Stimulated activated CD4-positive, alpha-beta T cell treated with anti-CD3 and anti-CD28 coated beads, Interleukin-1b, Interleukin-23, amount 100 ng/mL, for 4 hours (primary cell): ENCODE measurements around the gene ACBD6.
"Not testable (repeated sequence)": the region's sequence is repeated elsewhere in the genome, so short reads cannot be mapped to it uniquely, and the experiment has no call there.

Experiments used
- DNase-seq, 2 donors: peaks; one replicate each; pipeline ENCODE4 v3.0.0-alpha.2; 2020; ENCODE audit warnings: low read depth in 2 of 2

ACBD6 gene

DNA sequence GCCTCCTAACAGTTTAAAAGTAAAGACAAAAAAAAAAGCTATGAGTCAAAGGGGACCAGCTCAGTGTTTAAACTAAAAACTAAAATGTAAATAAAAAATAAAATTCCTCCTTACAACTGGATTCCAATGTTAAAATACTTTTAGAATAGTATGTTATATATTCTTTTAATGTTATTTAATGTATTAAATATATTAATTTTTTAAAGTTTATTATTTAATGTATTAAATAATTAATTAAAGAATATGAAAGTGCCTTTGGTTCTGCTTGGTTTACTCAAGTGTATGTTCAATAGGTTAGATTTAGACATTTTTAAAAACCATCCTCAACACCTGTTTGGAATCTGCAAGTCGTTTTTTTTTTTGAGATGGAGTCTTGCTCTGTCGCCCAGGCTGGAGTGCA lies 13.1 kb downstream of the ACBD6 start:
- DNase-seq = no peak

DNA sequence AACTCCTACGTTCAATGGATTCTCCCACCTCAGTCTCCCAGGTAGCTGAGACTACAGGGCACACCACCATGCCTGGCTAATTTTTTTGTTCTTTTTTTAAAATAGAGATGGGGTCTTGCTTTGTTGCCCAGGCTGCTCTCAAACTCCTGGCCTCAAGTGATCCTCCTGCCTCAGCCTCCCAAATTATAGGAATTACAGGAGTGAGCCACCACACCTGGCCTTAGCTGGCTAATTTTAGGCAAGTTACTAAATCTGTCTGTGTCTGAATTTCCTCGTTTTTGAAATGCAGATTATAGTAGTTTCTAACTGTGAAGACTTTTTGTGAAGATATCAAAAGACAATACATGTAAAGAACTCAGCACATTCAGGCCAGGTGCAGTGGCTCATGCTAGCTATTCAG lies 13.7 kb downstream of the ACBD6 start:
- no peak for DNase-seq

DNA sequence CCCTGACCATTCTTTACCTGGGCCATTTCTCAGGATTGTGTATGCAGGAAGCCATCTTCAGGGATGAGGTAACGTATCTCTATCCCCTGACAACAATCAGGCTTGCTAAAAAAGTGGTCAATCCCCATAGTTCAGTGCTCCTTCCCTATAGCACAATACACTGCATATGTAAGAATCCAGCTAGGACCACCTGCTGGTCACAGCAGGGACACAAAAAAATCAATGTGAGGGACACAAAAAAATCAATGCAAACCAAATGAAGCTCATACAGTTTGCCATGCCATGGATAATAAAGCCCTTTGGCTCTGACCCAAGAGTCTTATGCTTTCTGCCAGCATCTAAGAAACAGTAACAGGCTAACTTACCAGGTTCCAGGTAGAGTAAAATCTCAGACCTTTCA lies 16.3 kb downstream of the ACBD6 start:
- no peak for DNase-seq

DNA sequence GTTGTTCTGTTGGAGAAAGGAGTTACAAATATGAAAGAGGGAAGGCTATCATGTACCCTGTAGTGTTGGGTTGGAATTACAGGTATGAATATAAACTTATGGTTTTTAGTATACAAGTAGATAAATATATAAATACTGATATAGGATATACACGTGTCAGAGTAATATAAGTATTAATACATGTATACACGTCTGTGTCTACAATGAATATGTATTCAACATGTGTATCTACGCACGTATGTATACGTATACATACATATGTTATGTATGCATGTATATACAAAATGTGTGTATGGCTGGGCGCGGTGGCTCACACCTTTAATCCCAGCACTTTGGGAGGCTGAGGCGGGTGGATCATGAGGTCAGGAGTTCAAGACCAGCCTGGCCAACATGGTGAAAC lies 17.9 kb downstream of the ACBD6 start:
- no peak for DNase-seq

DNA sequence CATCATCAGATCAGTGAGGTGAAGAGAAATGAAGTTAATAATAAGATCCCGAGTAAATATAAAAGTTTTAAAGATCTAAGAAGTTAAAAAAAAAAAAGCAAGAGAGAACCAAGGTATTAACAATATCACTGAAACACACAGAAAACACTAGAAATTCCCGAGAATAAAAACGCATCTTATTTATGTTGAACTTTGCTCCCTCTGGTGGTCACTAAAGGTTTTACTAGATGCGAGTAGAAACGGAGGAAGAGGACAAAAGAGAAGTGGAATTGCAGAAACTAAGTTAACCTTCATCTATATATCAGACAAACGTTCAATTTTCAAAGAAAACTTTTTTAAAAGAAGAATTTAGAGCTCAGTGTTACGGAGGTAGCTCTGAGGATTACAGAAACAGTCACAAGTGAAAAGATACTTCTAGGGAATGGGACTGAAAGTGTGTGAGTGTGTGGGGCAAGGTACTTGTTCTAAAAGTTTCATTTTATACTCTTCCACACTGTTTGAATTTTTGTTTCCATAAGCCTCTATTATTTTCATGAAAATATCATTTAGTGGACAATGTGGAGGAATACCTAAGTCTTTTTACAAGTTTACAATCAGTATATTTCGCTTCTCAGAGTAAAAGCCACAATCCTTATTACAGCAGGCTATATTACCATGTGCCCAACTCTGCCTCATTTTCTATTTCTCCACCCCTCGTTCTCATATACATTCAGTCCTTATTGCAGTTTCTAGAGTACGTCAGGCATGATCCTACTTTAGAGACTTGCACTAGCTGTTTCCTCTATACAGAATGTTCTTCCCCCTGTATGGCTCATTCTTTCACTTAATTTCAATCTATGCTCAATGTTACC lies 19.7 kb downstream of the ACBD6 start:
- DNase-seq = peak in 1 of 2 donors; percentile 13

DNA sequence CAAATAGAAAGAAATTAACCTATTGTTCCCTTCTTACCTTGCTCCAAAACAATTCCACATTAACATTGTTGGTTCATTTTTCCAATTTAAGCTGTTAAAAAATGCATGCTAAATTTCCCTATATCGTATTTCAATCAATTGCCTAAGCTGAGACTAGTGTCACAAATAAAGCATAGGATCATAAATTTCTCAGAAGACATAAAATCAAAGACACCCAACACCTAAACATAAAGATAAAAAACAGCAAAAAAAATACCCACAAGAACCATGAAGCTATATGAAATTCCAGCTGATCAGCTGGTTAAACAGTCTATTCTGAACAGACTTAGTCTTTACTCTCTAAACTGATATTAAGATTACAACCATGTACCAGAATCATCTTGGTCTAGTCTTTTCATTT lies 32.3 kb downstream of the ACBD6 start:
- no peak for DNase-seq

DNA sequence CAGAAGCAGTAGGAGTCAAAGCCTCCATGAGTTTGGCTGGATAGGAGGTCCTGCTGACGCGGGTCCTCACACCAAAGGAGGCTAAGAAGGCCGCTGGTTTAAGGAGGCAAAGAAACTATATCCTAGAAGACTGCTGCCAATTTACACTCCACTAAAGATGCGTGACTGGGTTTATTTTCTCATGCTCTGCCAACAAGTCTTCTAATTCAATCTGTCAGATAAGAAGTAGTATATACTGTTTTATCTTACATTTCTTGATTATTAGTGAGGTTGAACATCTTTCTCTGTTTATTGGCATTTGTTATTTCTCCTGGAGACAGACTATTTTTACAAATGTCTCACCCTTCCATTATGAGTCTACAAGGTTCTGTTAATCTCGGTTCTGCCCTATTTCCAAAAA lies 34.1 kb downstream of the ACBD6 start:
- no peak for DNase-seq

DNA sequence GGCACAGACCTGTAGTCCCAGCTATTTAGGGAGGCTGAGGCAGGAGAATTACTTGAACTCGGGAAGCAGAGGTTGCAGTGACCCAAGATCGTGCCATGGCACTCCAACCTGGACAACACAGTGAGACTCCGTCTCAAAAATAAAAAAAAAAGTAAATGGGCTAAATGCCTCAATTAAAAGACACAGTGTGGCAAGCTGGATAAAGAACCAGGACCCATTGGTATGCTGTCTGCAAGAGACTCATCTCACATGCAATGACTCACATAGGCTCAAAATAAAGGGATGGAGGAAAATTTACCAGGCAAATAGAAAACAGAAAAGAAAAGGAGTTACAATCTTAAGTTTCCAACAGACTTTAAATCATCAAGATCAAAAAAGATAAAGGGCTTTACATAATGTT lies 40.3 kb downstream of the ACBD6 start:
- DNase-seq = no peak

DNA sequence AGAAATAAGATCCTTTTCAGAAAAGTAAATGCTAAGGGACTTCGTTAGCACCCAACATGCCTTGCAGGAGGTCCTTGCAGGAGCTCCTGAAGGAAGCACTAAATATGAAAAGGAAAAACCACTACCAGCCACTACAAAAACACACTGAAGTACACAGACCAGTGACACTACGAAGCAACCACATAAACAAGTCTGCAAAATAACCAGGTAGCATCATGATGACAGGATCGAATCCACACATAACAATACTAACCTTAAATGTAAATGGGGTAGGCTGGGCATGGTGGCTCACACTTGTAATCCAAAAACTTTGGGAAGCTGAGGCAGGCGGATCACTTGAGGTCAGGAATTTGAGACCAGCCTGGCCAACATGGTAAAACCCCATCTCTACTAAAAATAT lies 40.7 kb downstream of the ACBD6 start:
- DNase-seq = not testable (repeated sequence)

DNA sequence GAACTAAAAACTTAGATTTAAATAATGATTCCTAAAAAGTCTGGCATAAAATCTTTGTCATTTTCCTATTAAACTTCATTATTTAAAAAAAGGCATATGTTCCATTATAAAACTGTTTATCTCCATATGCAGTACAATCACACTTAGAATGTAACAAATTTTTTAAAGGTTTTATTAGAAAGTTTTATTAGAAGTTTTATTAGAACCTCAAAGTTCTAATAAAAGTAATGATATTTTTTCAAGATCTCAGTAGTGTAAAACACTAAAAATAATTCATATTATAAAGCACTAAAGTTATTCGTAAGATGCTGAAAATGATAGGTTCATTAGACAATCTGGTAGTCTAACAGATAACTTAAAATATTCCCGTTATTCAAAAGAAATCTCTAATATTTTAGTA lies 43.6 kb downstream of the ACBD6 start:
- no peak for DNase-seq

DNA sequence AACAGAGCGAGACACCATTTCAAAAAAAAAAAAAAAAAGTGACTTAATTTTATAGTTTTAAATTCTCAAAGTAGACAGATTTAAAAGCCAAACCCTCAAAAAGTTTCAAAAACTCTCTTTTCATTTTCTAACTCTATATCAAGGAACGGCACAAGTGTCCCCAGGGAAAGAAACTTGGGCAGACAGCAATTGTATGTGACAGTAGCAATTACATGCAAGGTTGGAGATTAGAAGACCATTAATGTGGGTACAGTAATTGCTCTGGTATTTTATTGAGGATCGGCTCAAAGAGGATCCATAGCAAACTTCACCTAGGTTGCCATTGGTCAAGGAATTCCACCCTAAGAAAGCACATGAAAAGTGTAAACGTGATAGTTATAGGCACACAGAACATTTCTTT lies 46.2 kb downstream of the ACBD6 start:
- no peak for DNase-seq

DNA sequence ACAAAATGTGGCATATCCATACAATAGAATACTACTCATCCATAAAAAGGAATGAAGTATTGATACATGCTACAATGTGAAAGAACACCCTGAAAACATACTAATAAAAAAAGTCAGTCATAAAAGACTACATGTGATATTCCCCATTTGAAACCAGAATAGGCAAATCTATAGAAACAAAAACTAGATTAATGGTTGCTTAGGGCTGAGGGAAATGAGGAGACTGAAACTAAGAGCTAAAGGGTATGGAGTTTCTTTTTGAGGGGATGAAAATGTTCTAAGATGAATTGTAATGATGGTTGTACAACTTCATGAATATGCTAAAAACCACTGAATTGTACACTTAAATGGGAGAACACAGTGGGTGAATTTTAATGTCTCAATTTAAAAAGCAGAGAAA lies 50.9 kb downstream of the ACBD6 start:
- DNase-seq = no peak

DNA sequence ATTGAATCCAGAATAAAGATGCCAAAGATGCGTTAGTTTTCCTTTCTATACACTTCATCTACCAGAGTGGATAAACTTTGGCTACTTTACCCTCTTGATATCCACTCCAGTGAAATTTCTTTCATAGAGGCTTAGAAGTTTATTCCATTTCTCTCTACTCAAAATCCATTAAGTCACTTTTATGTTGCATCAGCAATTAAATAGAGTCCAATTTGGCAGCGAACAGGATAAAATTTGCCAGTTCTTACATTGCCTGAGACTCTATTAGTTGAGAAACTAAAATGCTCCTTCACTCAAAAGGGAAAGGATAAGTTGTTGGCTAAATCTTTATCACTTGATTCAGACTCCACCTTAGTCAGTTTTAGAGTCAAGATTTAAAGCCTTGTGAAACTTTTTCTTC lies 57.9 kb downstream of the ACBD6 start:
- no peak for DNase-seq

DNA sequence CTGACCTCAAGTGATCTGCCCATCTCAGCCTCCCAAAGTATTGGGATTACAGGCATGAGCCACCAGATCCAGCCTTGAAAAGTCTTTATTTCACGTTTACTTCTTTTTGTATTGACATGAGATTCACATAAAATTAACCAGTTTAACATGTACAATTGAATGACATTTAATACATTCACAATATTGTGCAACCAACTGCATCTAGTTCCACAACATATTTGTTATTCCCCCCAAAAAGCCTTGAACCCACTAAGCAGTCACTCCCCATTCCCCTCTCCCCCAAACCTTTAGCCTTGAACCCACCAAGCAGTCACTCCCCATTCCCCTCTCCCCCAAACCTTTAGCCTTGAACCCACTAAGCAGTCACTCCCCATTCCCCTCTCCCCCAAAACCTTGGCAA lies 62.0 kb downstream of the ACBD6 start:
- no peak for DNase-seq

DNA sequence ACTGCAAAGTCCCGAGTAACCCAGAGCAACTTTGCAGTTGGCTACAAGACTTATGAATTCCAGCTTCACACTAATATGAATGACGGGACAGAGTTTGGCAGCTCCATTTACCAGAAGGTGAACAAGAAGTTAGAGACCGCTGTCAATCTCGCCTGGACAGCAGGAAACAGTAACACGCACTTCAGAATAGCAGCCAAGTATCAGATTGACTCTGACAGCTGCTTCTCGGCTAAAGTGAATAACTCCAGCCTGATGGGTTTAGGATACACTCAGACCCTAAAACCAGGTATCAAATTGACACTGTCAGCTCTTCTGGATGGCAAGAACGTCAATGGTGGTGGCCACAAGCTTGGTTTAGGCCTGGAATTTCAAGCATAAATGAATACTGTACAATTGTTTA lies 66.8 kb downstream of the ACBD6 start:
- no peak for DNase-seq

DNA sequence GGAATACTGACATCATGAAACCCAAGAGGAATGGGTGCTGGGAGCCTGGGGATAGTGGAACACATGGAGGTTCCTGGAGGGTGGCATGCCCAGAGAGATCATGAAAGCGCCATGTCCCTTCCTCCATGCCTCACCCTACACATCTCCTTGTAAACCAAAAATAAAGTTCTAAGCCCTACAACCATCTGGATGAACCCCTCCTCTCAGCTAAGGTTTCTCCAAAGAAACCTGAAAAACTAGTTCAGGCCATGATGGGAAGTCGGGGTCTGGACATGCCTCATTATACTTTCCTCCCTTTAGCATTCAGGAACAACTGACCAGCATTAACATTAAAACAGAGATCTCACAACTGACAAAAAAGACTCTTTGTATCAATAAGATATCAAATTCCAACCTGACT lies 68.5 kb downstream of the ACBD6 start:
- no peak for DNase-seq

DNA sequence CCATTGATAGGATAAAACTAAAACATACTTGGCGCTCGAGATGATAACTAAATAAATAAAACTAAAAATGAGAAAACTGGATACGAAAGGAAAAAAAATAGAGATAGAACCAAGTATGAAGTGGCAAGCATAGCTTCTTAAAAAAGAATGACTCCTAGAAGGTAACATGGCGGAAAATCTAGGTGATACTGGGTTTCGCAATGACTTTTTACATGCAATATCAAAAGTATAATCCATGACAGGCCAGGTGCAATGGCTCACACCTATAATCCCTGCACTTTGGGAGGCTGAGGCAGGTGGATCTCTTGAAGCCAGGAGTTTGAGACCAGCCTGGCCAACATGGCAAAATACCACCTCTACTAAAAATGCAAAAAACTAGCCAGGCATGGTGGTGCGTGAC lies 70.7 kb downstream of the ACBD6 start:
- no peak for DNase-seq

DNA sequence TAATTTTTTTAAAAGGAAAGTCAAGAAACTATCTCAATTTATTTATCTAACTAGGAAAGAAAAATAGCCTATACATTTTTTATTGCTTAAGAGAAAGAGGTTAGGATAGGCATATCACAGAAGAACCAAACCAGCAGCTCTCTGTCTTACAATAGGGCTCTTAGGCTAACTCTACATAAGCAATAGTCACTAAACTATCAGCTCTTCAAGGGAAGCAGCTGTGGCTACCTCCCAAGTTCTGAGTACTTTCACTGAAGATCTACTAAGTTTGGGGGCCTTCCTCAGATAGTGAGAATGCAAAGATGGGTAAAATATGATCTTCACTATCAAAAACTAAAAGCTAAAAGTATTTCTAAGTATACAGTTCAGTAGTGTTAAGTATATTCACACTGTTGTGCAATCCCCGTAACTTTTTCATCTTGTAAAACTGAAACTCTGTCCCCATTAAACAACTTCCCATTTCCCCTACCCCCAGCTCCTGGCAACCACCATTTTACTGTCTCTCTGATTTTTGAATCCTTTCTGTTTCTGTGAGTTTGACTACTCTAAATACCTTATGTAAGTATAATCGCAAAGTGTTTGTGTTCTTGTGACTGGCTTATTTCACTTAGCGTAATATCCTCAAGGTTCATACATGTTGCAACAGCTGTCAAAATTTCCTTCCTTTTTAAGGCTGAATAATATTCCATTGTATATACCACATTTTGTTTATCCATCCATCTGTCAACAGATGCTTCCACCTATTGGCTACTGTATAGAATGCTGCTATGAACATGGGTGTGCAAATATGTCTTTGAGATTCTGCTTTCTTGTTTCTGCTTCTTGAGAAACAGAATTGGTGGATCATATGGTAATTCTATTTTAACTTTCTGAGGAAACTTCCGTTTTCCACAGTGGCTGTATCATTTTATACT lies 73.3 kb downstream of the ACBD6 start:
- no peak for DNase-seq

DNA sequence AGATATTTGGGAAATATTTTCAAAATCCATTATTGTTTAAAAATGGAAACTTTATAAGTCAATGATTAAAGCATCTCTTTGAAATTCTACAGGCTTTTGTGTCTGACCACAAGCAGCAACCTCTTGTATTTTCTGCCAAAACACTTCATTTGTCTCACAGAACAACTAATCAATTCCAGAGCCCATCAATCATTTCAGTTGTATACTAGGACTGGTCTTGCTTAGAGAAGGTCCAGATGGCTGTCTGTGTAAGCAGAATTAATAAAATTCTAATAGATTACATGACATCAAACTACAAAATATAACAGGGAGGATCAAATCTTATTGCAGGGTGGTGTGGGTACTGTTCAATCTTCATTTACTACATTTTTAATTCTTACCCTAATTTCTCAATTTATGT lies 76.4 kb downstream of the ACBD6 start:
- no peak for DNase-seq

DNA sequence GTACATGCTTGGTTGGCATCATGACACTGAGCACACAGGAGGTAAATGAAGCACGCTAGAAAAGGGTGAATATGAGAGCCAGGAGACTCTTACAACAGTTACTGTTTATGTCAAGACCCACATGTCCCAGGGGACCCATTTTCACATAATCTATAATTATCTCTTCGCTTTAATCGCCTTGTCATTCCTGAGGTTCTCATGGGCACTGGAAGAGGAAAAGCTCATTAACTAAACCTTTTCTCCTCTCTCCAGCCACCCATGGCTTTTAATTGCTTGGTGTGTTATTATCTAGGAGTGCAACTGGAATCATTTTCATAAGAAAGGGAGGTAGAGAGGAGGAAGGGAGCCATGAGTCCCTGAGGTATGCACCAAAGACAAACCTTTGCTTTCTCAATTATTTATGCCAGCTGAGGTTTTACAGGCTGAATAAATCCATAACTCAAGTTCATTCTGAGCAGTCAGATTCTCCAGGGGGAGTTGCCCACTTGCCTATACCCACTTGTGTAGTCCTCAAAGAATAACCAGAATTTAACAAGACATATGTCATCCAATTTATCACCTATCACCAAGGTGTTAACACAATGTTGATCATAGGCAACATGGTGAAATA lies 77.4 kb downstream of the ACBD6 start:
- no peak for DNase-seq

DNA sequence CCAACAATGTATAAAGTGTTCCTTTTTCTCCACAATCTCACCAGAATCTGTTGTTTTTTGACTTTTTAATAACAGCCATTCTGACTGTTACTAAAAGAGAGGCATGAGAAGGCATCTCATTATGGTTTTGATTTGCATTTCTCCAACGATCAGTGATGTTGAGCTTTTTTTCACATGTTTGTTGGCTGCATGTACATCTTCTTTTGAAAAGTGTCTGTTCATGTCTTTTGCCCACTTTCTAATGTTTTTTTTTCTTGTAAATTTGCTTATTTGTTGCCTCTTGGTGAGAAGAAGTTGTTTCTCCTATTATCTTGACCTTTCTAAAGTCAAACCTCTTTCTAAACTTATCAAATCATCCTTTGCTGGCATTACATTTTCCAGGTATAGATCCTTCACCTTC lies 80.8 kb downstream of the ACBD6 start:
- no peak for DNase-seq

DNA sequence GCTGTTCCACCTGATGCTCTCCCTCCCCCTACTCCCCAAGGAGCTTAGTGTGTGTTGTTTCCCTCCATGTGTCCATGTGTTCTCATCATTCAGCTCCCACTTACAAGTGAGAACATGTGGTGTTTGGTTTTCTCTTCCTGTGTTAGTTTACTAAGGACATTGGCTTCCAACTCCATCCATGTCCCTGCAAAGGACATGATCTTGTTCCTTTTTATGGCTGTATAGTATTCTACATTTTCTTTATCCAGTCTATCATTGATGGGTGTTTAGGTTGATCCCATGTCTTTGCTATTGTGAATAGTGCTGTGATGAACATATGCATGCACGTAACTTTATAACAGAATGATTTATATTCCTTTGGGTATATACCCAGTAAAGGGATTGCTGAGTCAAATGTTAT lies 81.2 kb downstream of the ACBD6 start:
- DNase-seq = not testable (repeated sequence)
